ENCODE data around the gene SLC38A6. TPM values are rescaled to one million over a fixed set of nuclear protein-coding genes. Genes with fewer than 3 reads are reported as not detected.
A peak's percentile ranks its signal among the peaks of the same experiment; 100 is the strongest.
"Not testable (repeated sequence)": the region's sequence is repeated elsewhere in the genome, so short reads cannot be mapped to it uniquely, and the experiment has no call there.

The SLC38A6 gene
- polyA plus RNA-seq, 3 donors: 18.6 to 30.6 (median 24.7) TPM

DNA sequence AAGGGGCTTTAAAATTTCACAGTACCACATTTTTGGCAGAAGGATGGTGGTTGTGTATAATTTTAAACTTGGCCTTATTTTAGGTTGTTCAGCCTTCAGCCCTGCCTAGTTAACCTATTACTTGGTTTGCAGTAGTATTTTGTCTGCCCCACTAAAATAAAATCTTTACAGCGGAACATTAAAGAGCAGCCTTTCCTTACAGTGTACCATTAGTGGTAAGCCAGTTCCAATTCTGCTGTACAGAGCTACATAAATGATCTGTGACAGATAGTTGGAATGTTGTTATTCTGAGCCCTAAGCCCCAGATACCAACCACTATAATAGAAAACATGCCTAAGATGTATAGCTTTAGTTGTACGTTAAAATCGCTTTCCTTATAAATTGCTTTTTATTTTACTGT is 56.2 kb downstream of the SLC38A6 start:
- no peak for DNase-seq (ENCODE audit: extremely low read depth in 1 of 11, low read depth in 9 of 11, low spot score in 4 of 11)

DNA sequence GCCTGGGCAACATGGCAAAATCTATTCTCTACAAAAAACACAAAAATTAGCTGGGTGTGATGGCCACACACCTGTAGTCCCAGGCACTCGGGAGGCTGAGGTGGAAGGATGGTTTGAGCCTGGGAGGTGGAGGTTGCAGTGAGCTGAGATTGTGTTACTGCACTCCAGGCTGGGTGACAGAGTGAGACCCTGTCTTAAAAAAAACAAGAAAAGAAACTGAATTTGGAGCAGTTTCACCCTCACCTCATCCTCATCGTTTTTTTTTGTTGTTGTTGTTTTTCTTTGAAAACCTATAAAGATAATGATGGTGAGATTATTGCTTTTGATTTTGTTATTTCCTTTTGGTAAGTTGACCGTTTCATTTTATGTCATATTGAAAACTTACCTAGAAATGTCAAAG is 60.7 kb downstream of the SLC38A6 start:
- no peak for DNase-seq (ENCODE audit: extremely low read depth in 1 of 11, low read depth in 9 of 11, low spot score in 4 of 11)

DNA sequence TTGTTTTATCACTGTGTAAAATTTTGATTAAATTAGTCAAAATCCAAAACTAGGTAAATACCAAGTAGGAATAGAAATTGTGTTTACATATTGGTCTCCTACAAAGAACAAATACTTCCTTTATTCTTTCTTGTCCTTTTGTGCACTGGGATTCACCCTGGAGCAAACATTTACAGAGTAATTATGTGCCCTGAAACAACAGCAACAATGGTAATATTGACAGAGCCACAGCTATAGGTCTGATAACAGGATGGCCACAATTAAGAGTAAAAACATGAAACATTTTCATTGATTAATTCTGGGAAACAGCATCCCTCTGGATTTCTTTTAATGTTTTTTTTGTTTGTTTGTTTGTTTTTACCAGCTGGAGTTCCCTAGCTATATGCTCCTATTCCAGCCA is 61.2 kb downstream of the SLC38A6 start:
- no peak for DNase-seq (ENCODE audit: extremely low read depth in 1 of 11, low read depth in 9 of 11, low spot score in 4 of 11)

DNA sequence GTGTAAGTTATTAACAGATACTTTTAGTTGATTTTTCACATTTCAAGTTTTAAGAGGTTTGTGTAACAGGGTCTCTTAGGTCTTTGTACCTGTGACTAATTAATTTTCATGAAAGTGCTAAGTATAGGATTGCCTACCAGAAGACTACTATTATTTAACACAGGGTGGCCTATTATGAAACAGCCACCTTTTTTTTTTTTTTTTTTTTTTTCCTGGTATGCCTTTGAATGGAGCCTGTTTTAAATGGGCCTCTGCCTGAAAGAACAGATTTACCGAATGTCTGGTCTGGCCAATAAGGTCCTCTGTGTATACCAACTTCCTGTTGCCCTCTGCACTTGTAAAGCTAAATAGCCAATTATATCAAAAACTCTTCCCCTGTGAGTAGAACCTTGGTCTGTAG is 62.5 kb downstream of the SLC38A6 start:
- no peak for DNase-seq (ENCODE audit: extremely low read depth in 1 of 11, low read depth in 9 of 11, low spot score in 4 of 11)

DNA sequence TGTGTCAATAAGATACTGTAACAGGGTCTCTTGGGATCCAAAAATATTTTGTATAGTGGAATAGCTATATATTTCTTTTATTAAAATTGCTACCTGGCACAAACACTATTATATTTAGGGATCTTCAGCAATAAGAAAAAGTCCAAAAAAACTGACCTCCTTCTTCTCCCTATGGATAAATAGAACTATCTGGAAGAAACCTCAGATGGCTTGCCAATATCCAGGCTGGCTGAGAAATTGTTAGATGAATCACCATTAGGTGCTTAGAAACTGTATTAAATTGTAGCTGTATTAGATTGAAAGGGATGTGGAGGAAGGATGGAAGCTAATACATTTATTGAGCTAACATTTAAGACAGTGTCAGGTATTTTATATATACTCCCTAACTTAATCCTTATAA is 66.0 kb downstream of the SLC38A6 start:
- no peak for DNase-seq (ENCODE audit: extremely low read depth in 1 of 11, low read depth in 9 of 11, low spot score in 4 of 11)

DNA sequence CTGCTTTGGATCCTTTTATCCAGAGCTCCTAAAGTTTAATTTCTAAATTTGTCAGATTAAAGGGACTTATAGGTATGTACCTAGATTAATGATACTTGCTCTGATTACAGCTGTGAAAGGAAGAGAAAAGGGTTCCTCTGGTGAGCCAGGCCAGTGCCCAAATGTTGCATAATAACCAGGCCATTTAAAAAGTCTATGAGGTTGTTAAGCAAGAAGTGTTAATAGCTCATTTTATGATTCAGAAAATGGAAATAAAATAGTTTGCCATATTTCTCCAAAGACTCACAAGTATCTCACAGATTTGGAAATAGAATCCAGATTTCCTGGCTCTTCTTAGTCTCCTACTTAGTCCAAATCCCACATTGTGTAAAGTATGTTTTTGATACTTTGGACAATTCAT is 67.6 kb downstream of the SLC38A6 start:
- no peak for DNase-seq (ENCODE audit: extremely low read depth in 1 of 11, low read depth in 9 of 11, low spot score in 4 of 11)

DNA sequence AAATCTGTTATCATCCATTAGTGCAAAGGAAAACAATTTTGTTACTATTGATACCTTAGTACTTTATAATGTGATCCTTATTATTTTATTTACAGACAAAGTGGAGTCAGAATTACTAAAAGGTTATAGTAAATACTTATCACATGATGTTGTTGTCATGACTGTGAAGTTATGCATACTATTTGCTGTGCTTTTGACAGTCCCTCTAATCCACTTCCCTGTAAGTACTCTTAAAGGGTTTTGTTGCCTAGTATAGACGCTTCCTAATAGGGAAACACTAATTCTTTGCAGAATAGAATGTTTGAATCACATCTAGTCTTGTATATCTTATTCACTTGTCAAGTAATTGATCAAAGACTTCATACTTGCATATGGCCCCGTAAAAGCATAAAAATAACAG is 69.4 kb downstream of the SLC38A6 start:
- DNase-seq (ENCODE audit: extremely low read depth in 1 of 11, low read depth in 9 of 11, low spot score in 4 of 11): no peak

DNA sequence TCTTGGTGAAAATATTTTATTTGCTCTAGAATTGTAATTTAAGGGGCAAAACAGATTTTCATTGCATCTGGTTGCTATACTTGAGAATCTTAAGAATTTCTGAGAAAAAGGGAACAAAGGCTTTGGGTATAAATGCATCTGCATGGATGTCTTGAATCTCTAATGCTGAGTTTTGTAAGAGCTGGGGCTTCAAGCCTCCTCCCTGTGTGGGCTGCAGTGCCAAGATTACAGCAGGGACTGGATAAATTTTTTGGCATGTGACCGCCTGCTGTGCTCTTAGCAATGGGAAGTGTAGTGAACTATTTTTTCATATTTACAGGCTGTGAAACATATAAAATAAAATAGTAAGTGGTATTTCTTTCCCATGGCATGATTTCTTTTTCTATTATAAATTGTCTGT is 70.0 kb downstream of the SLC38A6 start:
- DNase-seq (ENCODE audit: extremely low read depth in 1 of 11, low read depth in 9 of 11, low spot score in 4 of 11): no peak

DNA sequence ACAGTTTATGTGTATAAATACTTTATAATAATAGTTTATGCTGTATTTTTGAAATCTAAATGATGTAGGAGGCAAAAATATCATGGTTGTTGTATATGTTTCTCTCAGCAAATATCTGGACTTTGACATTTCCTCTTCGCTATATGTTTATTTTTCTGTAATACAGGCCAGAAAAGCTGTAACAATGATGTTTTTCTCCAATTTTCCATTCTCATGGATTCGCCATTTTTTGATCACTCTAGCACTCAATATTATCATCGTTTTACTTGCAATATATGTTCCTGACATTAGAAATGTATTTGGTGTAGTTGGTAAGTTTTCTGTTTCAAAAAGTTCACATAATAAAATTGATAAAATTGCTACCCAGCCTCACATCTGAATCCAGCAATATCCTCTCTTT is 70.6 kb downstream of the SLC38A6 start:
- DNase-seq (ENCODE audit: extremely low read depth in 1 of 11, low read depth in 9 of 11, low spot score in 4 of 11): no peak

DNA sequence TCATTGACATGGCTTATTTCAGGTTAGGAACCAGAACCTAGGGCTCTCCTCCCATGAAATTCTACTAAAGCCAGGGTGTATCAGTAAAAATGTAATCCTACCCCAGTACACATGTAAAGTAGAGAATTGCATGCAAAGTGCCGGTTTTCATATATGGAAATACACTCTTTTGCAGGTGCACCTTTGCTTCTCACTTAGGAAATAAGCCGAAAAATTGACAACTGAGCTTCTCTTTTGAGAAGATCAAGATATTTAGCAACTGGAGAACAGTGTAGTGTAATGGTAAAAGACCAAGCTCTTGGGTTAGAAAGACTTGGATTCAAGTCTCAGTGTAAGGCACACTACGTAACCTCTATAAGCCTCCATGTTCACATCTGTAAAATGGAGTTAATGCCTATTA is 82.4 kb downstream of the SLC38A6 start:
- no peak for DNase-seq (ENCODE audit: extremely low read depth in 1 of 11, low read depth in 9 of 11, low spot score in 4 of 11)

DNA sequence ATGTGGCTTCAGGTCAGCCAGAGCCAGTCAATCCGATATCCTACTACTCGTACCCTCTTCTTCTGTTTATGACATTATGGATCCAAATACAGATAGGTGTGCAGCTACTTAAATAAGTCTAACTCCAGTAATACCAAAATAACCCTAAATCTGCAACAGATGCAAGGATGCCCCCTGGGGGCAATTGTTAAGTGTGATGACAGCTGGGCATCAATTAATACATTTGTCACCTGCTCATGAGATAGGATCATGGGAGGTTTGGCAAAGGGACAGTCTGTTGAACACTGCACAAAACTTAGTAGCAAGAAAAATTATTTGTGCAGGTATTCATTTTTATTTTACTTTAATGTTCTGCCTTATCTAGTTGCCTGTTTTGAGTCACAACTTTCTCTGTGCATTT is 83.2 kb downstream of the SLC38A6 start:
- DNase-seq (ENCODE audit: extremely low read depth in 1 of 11, low read depth in 9 of 11, low spot score in 4 of 11): no peak

DNA sequence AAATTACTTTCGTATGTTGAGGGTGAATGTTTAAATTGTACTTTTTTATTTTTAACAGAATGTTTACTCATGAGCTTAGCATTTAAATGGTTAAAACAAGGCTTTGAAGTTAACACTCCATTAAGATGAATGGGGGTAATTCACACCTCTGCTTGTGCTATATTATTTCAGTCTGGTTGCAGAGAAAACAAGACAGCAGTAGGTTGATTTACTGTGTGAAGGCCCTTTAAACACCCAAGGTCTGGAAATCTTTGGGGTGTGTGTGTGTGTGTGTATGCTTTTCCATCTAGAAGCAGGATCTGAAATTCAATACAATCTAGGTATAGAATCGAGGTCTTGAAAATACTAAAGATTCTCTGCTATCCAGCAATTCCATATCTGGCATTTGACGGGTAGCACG is 83.8 kb downstream of the SLC38A6 start:
- peak in 6 of 11 donors; percentile 12 to 38 (median 20) for DNase-seq (ENCODE audit: extremely low read depth in 1 of 11, low read depth in 9 of 11, low spot score in 4 of 11)

DNA sequence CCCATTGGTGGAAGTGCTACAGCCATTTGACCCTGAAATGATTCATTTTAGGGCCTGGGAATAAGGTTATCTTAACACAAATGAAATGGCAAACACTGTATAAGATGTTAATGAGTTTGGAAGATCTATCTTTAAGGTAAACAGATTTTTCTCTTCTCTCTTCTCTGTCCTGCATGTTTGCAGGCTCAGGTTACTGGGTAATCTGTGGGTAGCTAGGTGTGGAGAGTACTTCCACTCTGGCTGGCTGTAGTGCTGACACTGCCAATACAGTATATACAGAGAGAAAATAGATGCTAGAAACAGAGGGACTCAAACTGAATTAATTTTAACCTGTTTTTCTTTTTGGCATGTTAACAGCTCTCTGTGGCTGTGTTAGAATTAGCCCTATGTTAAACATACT is 84.6 kb downstream of the SLC38A6 start:
- DNase-seq (ENCODE audit: extremely low read depth in 1 of 11, low read depth in 9 of 11, low spot score in 4 of 11): peak in 4 of 11 donors; percentile 9 to 23 (median 14)

DNA sequence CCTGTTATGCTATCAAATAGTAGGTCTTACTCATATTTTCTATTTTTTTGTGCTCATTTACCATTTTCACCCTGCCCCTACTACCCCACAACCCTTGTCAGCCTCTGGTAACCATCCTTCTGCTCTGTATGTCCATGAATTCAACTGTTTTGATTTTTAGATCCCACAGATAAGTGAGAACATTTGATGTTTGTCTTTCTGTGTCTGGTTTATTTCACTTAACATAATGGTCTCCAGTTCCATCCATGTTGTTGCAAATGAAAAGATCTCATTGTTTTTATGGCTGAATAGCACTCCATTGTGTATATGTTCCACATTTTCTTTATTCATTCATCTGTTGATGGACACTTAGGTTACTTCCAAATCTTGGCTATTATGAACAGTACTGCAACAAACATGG is 91.4 kb downstream of the SLC38A6 start:
- DNase-seq (ENCODE audit: extremely low read depth in 1 of 11, low read depth in 9 of 11, low spot score in 4 of 11): not testable (repeated sequence)

DNA sequence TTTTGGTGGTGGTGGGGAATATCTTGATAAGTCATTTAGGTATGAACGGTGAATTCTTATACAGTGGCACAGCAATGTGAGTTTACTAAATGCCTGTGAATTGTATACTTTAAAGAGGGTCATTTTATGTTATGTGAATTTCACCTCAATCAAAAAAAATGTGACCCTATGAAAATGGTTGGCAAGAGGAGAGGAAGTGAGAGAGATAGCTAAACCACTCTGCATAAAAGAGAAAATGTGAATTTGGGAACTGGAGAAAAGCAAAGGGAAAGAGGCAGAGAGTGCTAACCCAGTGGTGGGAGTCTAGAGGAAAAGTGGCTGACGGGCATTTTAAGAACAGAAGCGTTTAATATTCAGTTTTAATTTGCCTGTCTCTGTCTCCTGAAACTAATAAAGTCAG is 93.8 kb downstream of the SLC38A6 start:
- no peak for DNase-seq (ENCODE audit: extremely low read depth in 1 of 11, low read depth in 9 of 11, low spot score in 4 of 11)

DNA sequence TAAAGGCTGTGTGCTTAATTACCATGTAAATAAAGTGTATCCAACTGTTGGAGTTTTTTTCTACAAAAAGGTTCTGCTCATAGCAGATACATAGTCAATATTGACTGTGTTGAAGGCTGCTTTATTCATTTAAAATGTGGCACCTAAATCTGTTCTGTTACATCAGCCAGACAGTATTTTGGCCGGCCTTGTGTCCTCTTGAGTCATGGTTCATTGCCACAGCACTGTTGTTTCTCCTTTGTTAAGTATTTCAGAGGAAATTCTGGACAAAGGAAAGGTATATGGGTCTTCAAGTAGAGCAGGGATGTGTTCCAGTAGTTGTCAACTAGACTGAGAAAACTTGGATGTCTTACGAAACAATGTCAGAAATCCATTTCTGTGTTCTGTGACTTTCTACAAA is 95.5 kb downstream of the SLC38A6 start:
- no peak for DNase-seq (ENCODE audit: extremely low read depth in 1 of 11, low read depth in 9 of 11, low spot score in 4 of 11)

DNA sequence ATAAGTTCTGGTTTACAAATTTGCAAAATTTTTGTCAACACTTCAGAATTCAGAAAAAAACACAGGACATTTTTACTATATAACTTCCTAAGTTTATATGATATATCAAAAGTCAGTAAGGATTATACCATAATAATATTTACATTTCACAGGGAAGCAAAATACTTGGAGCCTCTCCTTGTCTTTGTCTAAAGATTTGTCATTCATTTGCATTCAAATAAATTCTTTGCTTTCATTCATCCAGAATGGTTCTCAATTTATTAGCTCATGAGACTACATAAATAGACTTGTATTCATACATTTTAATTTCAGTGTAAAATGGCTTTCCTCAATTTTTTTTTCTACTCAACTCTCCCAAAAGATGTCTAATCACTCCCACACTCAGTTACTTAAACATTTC is 96.4 kb downstream of the SLC38A6 start:
- no peak for DNase-seq (ENCODE audit: extremely low read depth in 1 of 11, low read depth in 9 of 11, low spot score in 4 of 11)

DNA sequence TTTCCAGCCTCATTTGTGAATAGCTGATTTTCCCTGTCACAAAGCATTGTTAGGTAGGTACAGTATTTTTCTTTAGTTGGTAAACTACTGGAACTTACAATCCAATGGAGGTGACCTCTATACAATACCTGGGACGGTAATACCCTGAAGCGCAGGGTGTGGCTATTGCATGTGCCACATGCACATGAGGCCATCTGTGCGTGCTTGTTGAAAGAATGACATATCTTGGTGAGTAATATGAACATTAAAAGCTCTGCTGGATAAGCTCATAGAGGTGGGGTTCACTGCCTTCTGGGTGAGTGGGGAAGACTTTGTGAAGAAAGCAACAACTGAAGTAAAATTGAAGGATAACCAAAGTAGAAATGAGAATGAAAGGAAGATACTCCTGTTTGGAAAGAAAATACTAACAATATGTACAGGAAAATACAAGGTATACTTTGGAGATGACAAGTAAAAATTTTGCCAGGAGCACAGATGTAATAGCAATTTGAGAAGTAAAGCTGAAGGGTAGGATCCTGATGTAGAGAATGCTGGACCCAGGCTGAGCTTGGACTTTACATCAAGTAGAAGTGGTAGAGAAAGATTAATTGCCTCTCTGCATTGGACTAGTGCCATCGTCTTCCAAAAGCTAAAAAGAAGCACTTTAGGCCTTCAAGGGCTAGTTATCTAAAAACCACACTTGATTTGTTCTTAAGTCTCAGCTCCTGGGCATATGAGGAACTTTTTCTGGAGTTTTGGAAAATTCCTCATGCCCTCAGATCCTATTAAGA is 97.1 kb downstream of the SLC38A6 start:
- DNase-seq (ENCODE audit: extremely low read depth in 1 of 11, low read depth in 9 of 11, low spot score in 4 of 11): no peak

DNA sequence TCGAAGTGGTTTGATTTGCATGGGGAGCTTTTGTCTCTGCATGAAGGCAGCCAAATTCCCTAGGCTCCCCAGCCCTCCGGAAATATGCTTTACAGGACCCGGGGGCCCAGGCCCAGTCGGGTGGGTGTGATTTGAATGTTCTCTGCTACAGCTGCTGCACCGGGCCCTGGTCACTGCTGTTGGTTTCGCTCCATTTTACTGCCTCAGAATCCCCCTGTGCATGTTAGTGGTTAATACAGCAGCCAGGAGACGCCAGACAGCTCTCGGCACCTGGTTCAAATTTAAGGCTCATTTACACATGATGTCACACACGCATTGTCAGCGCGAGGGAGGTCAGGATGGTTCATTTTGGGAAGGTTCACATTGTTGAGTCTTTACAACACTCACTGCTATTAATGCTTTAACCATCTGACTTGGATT is 99.6 kb downstream of the SLC38A6 start:
- DNase-seq (ENCODE audit: extremely low read depth in 1 of 11, low read depth in 9 of 11, low spot score in 4 of 11): no peak

DNA sequence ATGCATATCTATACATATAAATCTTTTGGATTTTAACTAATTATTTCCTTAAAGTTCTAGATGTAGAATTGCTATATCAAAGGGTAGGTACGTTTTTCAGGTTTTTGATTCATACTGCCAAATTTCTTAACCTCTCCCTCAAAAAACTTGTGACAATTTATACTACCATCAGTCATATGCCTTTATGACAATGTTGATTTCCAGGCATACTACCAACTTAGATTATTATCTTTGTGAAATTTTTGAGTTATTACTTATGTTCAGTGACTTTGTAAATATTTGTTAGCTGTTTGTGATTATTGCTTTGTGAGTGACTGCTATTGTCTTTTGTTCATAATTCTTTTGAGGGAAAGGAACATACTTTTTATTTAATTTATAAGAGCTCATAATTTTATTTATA is 107.0 kb downstream of the SLC38A6 start:
- no peak for DNase-seq (ENCODE audit: extremely low read depth in 1 of 11, low read depth in 9 of 11, low spot score in 4 of 11)

DNA sequence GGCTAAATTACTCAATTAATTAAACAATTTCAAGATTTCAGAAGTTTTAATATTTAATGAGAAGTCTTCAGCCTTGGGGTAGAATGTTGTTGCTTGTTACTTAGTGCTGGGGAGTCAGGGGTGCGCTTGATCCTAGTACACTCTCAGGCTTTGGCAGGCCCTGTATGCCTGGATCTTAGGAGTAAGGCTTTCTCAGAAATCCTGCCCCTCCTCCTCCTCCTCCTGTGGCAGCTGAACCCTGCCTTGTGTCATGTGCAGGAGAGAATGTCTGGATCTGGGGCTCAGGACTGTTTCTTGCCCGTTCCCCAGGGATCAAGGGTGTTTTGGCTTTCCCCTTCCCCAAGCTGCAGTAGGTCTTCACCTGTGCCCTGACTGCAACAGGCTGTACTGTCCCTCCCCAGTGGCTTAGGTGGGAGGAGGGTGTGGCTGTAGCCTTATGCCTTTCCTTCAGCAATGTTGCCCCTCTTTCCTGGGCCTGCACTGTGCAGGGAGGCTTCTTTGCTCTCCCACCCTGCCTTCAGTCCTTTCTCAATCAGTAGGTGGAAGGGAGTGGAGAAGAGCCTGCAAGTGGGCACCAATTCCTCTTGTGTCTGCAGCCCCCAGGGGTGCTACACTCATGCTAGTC is 108.2 kb downstream of the SLC38A6 start:
- DNase-seq (ENCODE audit: extremely low read depth in 1 of 11, low read depth in 9 of 11, low spot score in 4 of 11): no peak

Data from renal cortex interstitium (tissue), 11 donors.